Neural cell (in vitro differentiated cells): ENCODE results near the gene SERPINB8.

Source experiments
- CTCF ChIP-seq: fragments of 450-650 bp; IDR thresholded peaks from 2 replicates; pipeline ENCODE4 v1.5.1; 2014; ENCODE audit warnings: antibody characterized with exemption, mild to moderate bottlenecking, moderate library complexity; ENCODE audit not compliant: poor library complexity, severe bottlenecking
- EP300 ChIP-seq: fragments of 450-650 bp; conservative IDR thresholded peaks from 2 replicates; pipeline ENCODE4 v1.6.1; 2014; ENCODE audit warnings: antibody characterized with exemption, mild to moderate bottlenecking, moderate library complexity; ENCODE audit not compliant: poor library complexity, severe bottlenecking
- EZH2 ChIP-seq: fragments of 200-600, 300-800 bp; shearing (Covaris generic), sonication (generic); IDR thresholded peaks from 2 replicates; pipeline ENCODE4 v1.6.1; 2014; ENCODE audit warnings: antibody characterized with exemption, low read length, borderline replicate concordance, mild to moderate bottlenecking; ENCODE audit not compliant: insufficient read depth, poor library complexity, severe bottlenecking
- RAD21 ChIP-seq: fragments of 450-650 bp; conservative IDR thresholded peaks from 2 replicates; pipeline ENCODE4 v1.6.1; 2014; ENCODE audit warnings: antibody characterized with exemption, mild to moderate bottlenecking, moderate library complexity

- TF ChIP-seq CTCF, result no peak
- no peak for TF ChIP-seq EZH2
- no peak for TF ChIP-seq EP300
- TF ChIP-seq RAD21, result no peak
These were observed 20.7 kb upstream of the SERPINB8 start, which contains the start of gene HMSD for GRCh38 chr18:63949068-63949737.
